Smooth muscle cell (in vitro differentiated cells): ENCODE measurements around the gene ADNP. TPM values are rescaled to one million over a fixed set of nuclear protein-coding genes. Genes with fewer than 3 reads are reported as not detected.
A peak's percentile ranks its signal among the peaks of the same experiment; 100 is the strongest.

Source experiments
- DNase-seq: peaks from one replicate; lab custom pipeline; 2025; ENCODE audit not compliant: unreplicated experiment; lab: John Stamatoyannopoulos, UW
- H2AFZ ChIP-seq: fragments of 200-600 bp; sonication (generic); 2 replicates; pipeline ENCODE4 v1.6.0; 2016; ENCODE audit warnings: antibody characterized with exemption, low read depth, mild to moderate bottlenecking
- H3F3A ChIP-seq: fragments of 200-600 bp; sonication (generic); 2 replicates; pipeline ENCODE4 v1.6.0; 2017; ENCODE audit warnings: antibody characterized with exemption, low read depth
- H3K27ac ChIP-seq: fragments of 200-600 bp; sonication (generic); 2 replicates; pipeline ENCODE4 v1.5.1; 2016; ENCODE audit warnings: low read depth, mild to moderate bottlenecking
- H3K27me3 ChIP-seq: fragments of 200-600 bp; sonication (generic); 2 replicates; pipeline ENCODE4 v1.6.1; 2016; ENCODE audit warnings: low read depth, mild to moderate bottlenecking
- H3K36me3 ChIP-seq: fragments of 200-600 bp; sonication (generic); 2 replicates; pipeline ENCODE4 v1.5.1; 2016; ENCODE audit warnings: low read depth
- H3K4me1 ChIP-seq: fragments of 200-600 bp; sonication (generic); 2 replicates; pipeline ENCODE4 v1.5.1; 2016; ENCODE audit warnings: low read depth
- H3K4me2 ChIP-seq: fragments of 200-600 bp; sonication (generic); 2 replicates; pipeline ENCODE4 v1.6.0; 2016; ENCODE audit warnings: mild to moderate bottlenecking
- H3K4me3 ChIP-seq: fragments of 200-600 bp; sonication (generic); 2 replicates; pipeline ENCODE4 v1.5.1; 2016; ENCODE audit warnings: mild to moderate bottlenecking
- H3K79me2 ChIP-seq: fragments of 200-600 bp; sonication (generic); 2 replicates; pipeline ENCODE4 v1.6.0; 2016; ENCODE audit warnings: low read depth, mild to moderate bottlenecking
- H3K9ac ChIP-seq: fragments of 200-600 bp; sonication (generic); 2 replicates; pipeline ENCODE4 v1.6.0; 2016; ENCODE audit warnings: low read depth
- H3K9me3 ChIP-seq: fragments of 200-600 bp; sonication (generic); replicated peaks from 2 replicates; pipeline ENCODE4 v1.5.1; 2016; ENCODE audit warnings: low read depth
- H4K20me1 ChIP-seq: fragments of 200-600 bp; sonication (generic); 2 replicates; pipeline ENCODE4 v1.6.0; 2016; ENCODE audit warnings: low read depth
- CTCF ChIP-seq: fragments of 200-600 bp; sonication (generic); IDR thresholded peaks from 2 replicates; pipeline ENCODE4 v1.5.1; 2017; ENCODE audit warnings: borderline replicate concordance, mild to moderate bottlenecking, antibody characterized with exemption; ENCODE audit not compliant: insufficient read depth, poor library complexity, severe bottlenecking
- WGBS: methylation state at CpG from one replicate; pipeline ENCODE4 v1.1.7; 2016; ENCODE audit warnings: low lambda C conversion rate; 5-methylcytosine and 5-hydroxymethylcytosine counted together
- polyA plus RNA-seq: library from polyadenylated mRNA; unstranded; fragments of >200 nt; fragmentation: Nextera tagmentation; extraction: Ambion mirVana; gene quantifications from 2 replicates; pipeline ENCODE4 v1.2.1, GENCODE V29; 2016
- total RNA-seq: library from RNA; depleted of rRNA; stranded (reverse); fragments of >200 nt; gene quantifications from 2 replicates; pipeline ENCODE4 v1.2.3, GENCODE V29; 2014

ADNP gene
- total and polyA plus RNA-seq, 2 experiments from 2014 or later = 14.2 to 57.4 TPM

GRCh38 chr20:50915424-50915823 lies 15.8 kb downstream of the ADNP start:
- Histone ChIP-seq H3K27me3 (no peaks in the 10 kb centered on the region), H3K4me1 (peaks cover 34% of the 10 kb centered on the region), H3K4me3 (no peak overlapping the region), H3K27ac (peak overlapping the region; percentile 71), H3K9ac (peak overlapping the region; percentile 32), H3F3A (peaks cover 30% of the 10 kb centered on the region), H3K4me2 (peak overlapping the region; percentile 74), H3K36me3 (no peaks in the 10 kb centered on the region), H4K20me1 (peaks cover 100% of the 10 kb centered on the region), H3K9me3 (no peaks in the 10 kb centered on the region), H2AFZ (no peak overlapping the region), H3K79me2 (peaks cover 100% of the 10 kb centered on the region)
- no peak for TF ChIP-seq CTCF
- 39% methylated on average over 3 of the region's 3 CpGs for WGBS
- DNase-seq = no peak

GRCh38 chr20:50913690-50914375 lies 17.4 kb downstream of the ADNP start:
- H3K4me1 ChIP-seq = peaks cover 34% of the 10 kb centered on the region
- DNase-seq = no peak

GRCh38 chr20:50911716-50912115 lies 19.5 kb downstream of the ADNP start:
- Histone ChIP-seq H3K27me3 (no peaks in the 10 kb centered on the region), H3K4me3 (no peak overlapping the region), H3K4me2 (no peak overlapping the region), H3K79me2 (peaks cover 100% of the 10 kb centered on the region), H4K20me1 (peaks cover 100% of the 10 kb centered on the region), H3K4me1 (peaks cover 28% of the 10 kb centered on the region), H3K36me3 (no peaks in the 10 kb centered on the region), H2AFZ (no peak overlapping the region), H3K27ac (peak overlapping the region; percentile 48), H3K9ac (no peak overlapping the region), H3F3A (peaks cover 30% of the 10 kb centered on the region), H3K9me3 (no peaks in the 10 kb centered on the region)
- no peak for TF ChIP-seq CTCF
- 88% methylated on average over 1 of the region's 1 CpG for WGBS
- DNase-seq = no peak

More at GRCh38 chr20:50913690-50914375, 17.4 kb downstream of the ADNP start:
- H3K36me3 ChIP-seq = no peaks in the 10 kb centered on the region
- peaks cover 34% of the 10 kb centered on the region for H3F3A ChIP-seq
- no peak overlapping the region for H2AFZ ChIP-seq
- H4K20me1 ChIP-seq = peaks cover 100% of the 10 kb centered on the region
- H3K9me3 ChIP-seq = no peaks in the 10 kb centered on the region
- H3K4me3 ChIP-seq = no peak overlapping the region
- H3K27me3 ChIP-seq = no peaks in the 10 kb centered on the region
- peaks cover 100% of the 10 kb centered on the region for H3K79me2 ChIP-seq
- TF ChIP-seq CTCF = no peak
- H3K27ac ChIP-seq = peak overlapping the region; percentile 71
- WGBS = 79% methylated on average over 2 of the region's 2 CpGs
- peak overlapping the region; percentile 34 for H3K4me2 ChIP-seq
- H3K9ac ChIP-seq = no peak overlapping the region

- Histone ChIP-seq H3K27me3 (no peaks in the 10 kb centered on the region), H2AFZ (no peak overlapping the region), H3K27ac (peak overlapping the region; percentile 48), H3K79me2 (peaks cover 100% of the 10 kb centered on the region), H3F3A (peaks cover 30% of the 10 kb centered on the region), H4K20me1 (peaks cover 100% of the 10 kb centered on the region), H3K4me3 (no peak overlapping the region), H3K36me3 (no peaks in the 10 kb centered on the region), H3K9ac (no peak overlapping the region), H3K9me3 (no peaks in the 10 kb centered on the region), H3K4me2 (no peak overlapping the region), H3K4me1 (peaks cover 23% of the 10 kb centered on the region)
- 72% methylated on average over 3 of the region's 3 CpGs for WGBS
- TF ChIP-seq CTCF = no peak
- no peak for DNase-seq
These were observed 20.2 kb downstream of the ADNP start for GRCh38 chr20:50911030-50911429.
